Fibroblast of the aortic adventitia (primary cell): Measurements from ENCODE around the gene CYS1. TPM values are rescaled to one million over a fixed set of nuclear protein-coding genes. Genes with fewer than 3 reads are reported as not detected.

Experiments used
- DNase-seq: peaks from one replicate; pipeline ENCODE4 v3.0.0-alpha.2; 2010; ENCODE audit warnings: low read depth
- H3K4me3 ChIP-seq: 2 replicates; pipeline ENCODE4 v1.5.1; 2011; ENCODE audit warnings: low read depth, mild to moderate bottlenecking, control low read depth, low read length, moderate library complexity
- total RNA-seq: library from RNA; depleted of rRNA; stranded (reverse); fragments of >200 nt; gene quantifications from 2 replicates; pipeline ENCODE4 v1.2.3, GENCODE V29; 2012; ENCODE audit warnings: low replicate concordance
- TF ChIP-seq, protein P1 (sequence below): IDR thresholded peaks from 2 replicates; pipeline ENCODE4 v1.5.1; 2011; ENCODE audit warnings: mild to moderate bottlenecking, low read length, control low read depth, inconsistent platforms; ENCODE audit not compliant: insufficient read depth

The CYS1 gene
- total RNA-seq, 1 donor = 3.2 TPM

- TF ChIP-seq, protein P1, sequence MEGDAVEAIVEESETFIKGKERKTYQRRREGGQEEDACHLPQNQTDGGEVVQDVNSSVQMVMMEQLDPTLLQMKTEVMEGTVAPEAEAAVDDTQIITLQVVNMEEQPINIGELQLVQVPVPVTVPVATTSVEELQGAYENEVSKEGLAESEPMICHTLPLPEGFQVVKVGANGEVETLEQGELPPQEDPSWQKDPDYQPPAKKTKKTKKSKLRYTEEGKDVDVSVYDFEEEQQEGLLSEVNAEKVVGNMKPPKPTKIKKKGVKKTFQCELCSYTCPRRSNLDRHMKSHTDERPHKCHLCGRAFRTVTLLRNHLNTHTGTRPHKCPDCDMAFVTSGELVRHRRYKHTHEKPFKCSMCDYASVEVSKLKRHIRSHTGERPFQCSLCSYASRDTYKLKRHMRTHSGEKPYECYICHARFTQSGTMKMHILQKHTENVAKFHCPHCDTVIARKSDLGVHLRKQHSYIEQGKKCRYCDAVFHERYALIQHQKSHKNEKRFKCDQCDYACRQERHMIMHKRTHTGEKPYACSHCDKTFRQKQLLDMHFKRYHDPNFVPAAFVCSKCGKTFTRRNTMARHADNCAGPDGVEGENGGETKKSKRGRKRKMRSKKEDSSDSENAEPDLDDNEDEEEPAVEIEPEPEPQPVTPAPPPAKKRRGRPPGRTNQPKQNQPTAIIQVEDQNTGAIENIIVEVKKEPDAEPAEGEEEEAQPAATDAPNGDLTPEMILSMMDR = no peak
- DNase-seq = no peak
- H3K4me3 ChIP-seq = no peak overlapping the region
Measured at GRCh38 chr2:10026940-10027569, 53.2 kb downstream of the CYS1 start.

- TF ChIP-seq, protein P1 = no peak
- no peak for DNase-seq
- H3K4me3 ChIP-seq = no peak overlapping the region
Measured at GRCh38 chr2:10022966-10023662, 57.1 kb downstream of the CYS1 start.

DNA sequence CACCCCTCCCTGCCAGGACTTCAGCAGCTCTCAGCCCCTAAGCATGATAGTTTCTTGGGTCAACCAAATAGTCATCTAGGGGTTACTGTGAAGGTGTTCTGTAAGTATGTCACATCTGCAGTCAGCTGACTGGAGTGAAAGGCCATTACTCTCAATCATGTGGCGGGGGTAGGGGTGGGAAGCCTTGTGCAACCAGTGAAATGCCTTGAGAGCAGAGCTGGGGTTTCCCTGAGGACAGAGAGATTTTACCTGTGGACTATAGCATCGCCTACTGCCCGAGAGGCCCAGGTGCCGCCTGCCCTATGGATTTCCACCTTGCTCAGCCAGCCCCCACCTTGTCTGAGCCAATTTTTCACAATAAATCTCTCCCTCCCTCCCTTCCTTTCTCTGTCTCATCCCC lies 57.8 kb downstream of the CYS1 start:
- TF ChIP-seq, protein P1 = no peak
- DNase-seq = no peak
- no peak overlapping the region for H3K4me3 ChIP-seq

DNA sequence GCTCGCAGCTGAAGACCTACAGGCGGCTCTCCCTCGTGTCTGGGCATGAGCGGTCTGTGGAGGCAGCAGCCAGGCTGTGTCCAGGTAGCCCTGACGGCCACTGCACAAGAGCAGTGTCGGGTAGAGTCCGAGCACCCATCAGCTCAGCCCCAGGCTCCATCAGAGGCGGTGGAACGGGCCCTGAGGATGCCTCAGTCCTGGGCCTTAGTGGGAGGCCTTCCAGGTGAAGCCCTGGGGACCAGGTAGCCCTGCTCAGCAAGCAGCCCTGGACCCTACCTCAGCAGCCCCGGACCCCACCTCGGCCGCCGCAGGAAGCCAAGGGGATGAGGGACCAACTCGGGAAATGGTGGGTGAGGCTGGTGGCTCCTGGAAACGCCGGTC lies 58.2 kb downstream of the CYS1 start:
- no peak for DNase-seq
- no peak overlapping the region for H3K4me3 ChIP-seq
- TF ChIP-seq, protein P1 = no peak

DNA sequence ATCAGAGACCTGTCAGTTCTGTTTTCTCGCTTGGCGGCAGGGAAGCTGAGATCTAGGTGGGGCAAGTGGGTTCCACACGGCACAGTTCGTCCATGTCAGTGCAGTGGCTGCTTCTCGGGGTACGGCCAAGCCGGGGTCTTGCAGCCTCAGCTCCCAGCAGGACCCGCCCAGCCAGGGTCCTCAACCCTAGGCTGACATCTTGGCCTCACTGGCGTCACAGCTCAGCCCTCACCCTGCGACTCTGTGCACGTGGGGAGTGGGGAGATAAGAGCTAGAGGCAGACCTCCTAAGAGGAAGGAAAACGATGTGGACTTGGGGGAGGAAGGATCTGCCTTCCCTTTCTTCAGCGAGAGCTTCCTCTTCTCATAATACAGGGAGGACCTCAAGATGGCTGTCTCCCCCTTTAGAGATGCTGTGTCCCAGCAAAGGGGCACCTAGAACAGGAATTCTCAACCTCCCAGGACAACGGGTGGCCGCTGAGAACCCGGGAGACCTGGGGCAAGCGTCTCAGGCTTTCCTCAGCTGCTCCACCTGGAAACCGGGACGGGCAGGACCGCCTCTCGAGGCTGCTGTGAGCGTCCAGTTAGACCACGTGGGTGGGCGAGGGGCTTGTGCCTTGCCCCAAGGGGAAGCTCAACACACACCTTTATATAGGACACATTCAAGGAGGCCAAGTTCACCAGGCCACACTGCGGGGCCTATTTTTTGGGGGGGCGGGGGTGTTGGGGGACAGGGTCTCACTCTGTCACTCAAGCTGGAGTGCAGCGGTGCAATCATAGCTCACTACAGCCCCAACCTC lies 60.4 kb downstream of the CYS1 start:
- no peak overlapping the region for H3K4me3 ChIP-seq
- TF ChIP-seq, protein P1 = no peak
- DNase-seq = no peak

DNA sequence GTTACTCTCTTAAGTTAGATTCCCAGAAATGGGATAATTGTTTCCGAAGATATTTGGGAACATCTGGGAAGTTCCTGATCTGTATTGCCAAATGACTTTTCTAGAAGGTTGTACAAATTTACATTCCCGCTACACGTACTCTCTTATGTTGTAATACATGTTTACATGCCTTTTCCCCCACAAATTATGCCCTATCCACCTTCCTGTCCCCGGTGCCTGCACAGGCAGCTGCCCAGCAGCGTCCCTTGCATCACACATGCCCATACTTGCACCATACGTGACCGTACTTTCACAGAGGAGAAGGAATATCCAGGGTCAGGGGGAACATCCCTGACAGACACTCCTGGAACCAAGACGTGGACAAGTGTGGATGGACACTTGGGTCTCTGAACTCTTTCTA lies 61.0 kb downstream of the CYS1 start:
- no peak for DNase-seq
- H3K4me3 ChIP-seq = no peak overlapping the region
- TF ChIP-seq, protein P1 = no peak
